KMS-11 (cell line): ENCODE data around the gene PSRC1.

Source experiments
- H2AFZ ChIP-seq: fragments of 200-600 bp; sonication (generic); 2 replicates; pipeline ENCODE4 v1.6.1; 2016; ENCODE audit warnings: antibody characterized with exemption, mixed run types, low read depth
- H3K27ac ChIP-seq: fragments of 200-600 bp; sonication (generic); 2 replicates; pipeline ENCODE4 v1.6.1; 2016; ENCODE audit warnings: mild to moderate bottlenecking, mixed run types
- H3K27me3 ChIP-seq: fragments of 200-600 bp; sonication (generic); 2 replicates; pipeline ENCODE4 v1.6.1; 2017; ENCODE audit warnings: mild to moderate bottlenecking, low read depth, mixed run types, moderate library complexity; ENCODE audit not compliant: insufficient read depth
- H3K36me3 ChIP-seq: fragments of 200-600 bp; sonication (generic); 2 replicates; pipeline ENCODE4 v1.6.1; 2017; ENCODE audit warnings: mild to moderate bottlenecking, mixed run types; ENCODE audit not compliant: insufficient read depth
- H3K4me1 ChIP-seq: fragments of 200-600 bp; sonication (generic); 2 replicates; pipeline ENCODE4 v1.6.1; 2016; ENCODE audit warnings: mild to moderate bottlenecking, low read depth, mixed run types; ENCODE audit not compliant: poor library complexity, severe bottlenecking
- H3K4me2 ChIP-seq: fragments of 200-600 bp; sonication (generic); 2 replicates; pipeline ENCODE4 v1.7.0; 2016; ENCODE audit warnings: mild to moderate bottlenecking, mixed run types
- H3K4me3 ChIP-seq: fragments of 200-600 bp; sonication (generic); IDR thresholded peaks from 2 replicates; pipeline ENCODE4 v1.6.1; 2017; ENCODE audit warnings: low read depth, low read length, mixed read lengths; ENCODE audit not compliant: insufficient read depth
- H3K79me2 ChIP-seq: fragments of 200-600 bp; sonication (generic); 2 replicates; pipeline ENCODE4 v1.6.1; 2016; ENCODE audit warnings: low read depth, mixed run types; ENCODE audit not compliant: insufficient read depth
- H3K9ac ChIP-seq: fragments of 200-600 bp; sonication (generic); 2 replicates; pipeline ENCODE4 v1.6.1; 2016; ENCODE audit warnings: mild to moderate bottlenecking, mixed run types
- H4K20me1 ChIP-seq: fragments of 200-600 bp; sonication (generic); 2 replicates; pipeline ENCODE4 v1.6.1; 2016; ENCODE audit warnings: mild to moderate bottlenecking, mixed run types; ENCODE audit not compliant: insufficient read depth
- TF ChIP-seq, protein P1 (sequence below): fragments of 200-600 bp; sonication (generic); conservative IDR thresholded peaks from 2 replicates; pipeline ENCODE4 v1.6.1; 2017; ENCODE audit warnings: low read depth, mild to moderate bottlenecking, antibody characterized with exemption, low read length, moderate library complexity, mixed read lengths

PSRC1 gene

DNA sequence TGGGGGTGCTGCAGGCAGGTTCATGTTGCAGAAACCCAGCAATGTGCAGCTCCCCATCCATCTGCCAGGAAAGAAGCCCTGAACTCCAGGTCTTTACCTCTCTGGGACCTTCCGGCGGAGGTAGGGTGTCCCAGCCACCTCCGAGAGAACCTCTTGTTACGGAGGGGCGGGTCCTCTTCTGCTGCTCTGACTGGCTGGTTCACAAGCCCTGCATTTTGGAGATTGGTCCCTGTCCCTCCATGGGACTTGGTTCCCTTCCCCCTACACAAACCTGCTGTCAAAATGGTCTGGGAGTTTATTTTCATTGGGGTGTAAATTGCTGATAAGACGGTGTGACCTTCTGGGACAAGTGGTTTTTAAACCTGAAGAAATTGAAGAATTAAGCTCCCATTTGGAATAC is 41.6 kb downstream of the PSRC1 start:
- Histone ChIP-seq H3K4me1 (no peaks in the 10 kb centered on the region), H3K4me3 (no peak overlapping the region), H3K27me3 (no peaks in the 10 kb centered on the region), H3K27ac (no peak overlapping the region), H3K4me2 (no peak overlapping the region), H3K36me3 (peaks cover 10% of the 10 kb centered on the region; the same call in 1 of the 2 replicates), H4K20me1 (no peaks in the 10 kb centered on the region), H2AFZ (no peak overlapping the region), H3K9ac (no peak overlapping the region), H3K79me2 (no peaks in the 10 kb centered on the region)
- TF ChIP-seq, protein P1, sequence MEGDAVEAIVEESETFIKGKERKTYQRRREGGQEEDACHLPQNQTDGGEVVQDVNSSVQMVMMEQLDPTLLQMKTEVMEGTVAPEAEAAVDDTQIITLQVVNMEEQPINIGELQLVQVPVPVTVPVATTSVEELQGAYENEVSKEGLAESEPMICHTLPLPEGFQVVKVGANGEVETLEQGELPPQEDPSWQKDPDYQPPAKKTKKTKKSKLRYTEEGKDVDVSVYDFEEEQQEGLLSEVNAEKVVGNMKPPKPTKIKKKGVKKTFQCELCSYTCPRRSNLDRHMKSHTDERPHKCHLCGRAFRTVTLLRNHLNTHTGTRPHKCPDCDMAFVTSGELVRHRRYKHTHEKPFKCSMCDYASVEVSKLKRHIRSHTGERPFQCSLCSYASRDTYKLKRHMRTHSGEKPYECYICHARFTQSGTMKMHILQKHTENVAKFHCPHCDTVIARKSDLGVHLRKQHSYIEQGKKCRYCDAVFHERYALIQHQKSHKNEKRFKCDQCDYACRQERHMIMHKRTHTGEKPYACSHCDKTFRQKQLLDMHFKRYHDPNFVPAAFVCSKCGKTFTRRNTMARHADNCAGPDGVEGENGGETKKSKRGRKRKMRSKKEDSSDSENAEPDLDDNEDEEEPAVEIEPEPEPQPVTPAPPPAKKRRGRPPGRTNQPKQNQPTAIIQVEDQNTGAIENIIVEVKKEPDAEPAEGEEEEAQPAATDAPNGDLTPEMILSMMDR: no peak

DNA sequence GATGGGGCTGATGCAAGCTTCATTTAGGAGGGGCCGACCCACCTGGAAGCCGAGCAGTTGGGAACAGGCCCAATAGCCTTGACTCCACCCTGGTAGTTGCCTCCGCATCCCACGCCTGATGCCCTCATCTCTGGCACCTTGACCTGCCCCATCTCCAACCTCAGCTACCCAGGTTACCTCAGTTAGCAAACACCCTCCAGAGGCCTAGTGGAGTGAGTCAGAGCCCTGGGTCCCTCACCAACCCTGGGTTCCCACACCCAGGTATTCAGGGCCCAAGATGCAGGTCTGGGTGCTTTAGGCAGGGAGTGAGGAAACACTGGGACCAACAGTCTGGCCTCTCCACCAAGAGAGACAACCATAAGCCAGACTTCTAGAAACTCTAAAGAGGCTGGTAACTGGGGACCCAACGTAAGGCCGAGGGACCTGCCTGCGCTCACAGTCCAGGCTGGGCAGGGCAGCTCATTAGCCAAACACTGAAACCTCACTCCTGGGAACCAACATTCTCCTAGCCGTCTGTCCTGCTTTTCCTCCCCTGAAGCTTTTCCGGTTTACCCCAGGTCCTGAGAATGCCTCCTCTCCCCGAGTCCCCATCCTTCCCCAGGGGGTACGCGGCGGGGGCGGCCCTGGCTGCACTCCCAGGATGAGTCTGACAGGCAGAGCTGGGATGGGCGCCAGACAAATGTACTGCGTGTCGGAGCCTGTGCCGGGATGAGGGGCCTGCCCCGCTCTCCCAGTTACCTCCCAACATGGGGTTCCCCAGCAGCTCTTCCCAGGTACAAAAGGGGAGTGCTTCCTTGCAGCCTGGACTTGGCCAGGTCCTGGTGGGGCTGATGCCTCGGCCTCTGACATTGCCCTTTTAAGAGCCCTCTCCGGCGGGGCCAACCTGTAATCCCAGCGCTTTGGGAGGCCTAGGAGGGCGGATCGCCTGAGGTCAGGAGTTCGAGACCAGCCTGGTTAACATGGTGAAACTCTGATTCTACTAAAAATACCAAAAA is 42.5 kb downstream of the PSRC1 start:
- no peak overlapping the region for H3K4me3 ChIP-seq
- H3K79me2 ChIP-seq: no peaks in the 10 kb centered on the region
- no peak overlapping the region for H2AFZ ChIP-seq
- peaks cover 19% of the 10 kb centered on the region; the same call in 1 of the 2 replicates for H3K36me3 ChIP-seq
- H3K4me1 ChIP-seq: no peaks in the 10 kb centered on the region
- no peak overlapping the region for H3K4me2 ChIP-seq
- H3K9ac ChIP-seq: no peak overlapping the region
- TF ChIP-seq, protein P1: no peak
- no peak overlapping the region for H3K27ac ChIP-seq
- H4K20me1 ChIP-seq: no peaks in the 10 kb centered on the region
- no peaks in the 10 kb centered on the region for H3K27me3 ChIP-seq

DNA sequence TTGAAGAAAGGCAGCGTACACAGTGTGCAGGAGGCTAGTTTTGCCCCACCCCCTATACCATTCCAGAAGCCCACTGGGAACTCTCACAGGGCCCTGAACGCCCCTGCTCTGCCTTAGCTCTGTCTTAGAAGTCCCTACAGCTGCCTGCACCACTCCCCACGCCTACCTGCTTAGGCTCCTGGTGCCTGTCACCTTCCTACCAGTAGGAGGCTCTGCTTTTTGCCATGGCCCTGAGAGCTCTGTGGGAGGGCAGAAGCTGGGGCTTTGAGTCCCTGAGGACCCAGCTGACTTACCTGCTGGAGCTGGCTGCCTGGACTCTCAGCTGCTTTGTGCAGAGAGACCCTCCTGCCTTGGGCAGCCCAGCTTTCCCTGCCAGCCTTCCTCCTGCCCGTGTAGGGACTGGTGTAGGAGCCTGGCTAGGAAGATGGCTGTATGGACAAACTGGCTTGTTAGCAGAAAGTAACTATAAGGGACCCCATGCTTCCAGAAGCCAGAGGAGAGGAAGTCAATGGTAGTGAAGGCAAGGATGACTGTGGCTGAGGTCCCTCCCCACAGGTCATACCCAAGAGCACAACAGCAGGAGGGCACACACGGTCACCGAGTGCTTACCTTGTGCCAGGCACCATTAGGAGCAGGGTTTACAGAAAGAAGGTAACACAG is 43.4 kb downstream of the PSRC1 start:
- TF ChIP-seq, protein P1: peak; percentile 90
- H3K4me2 ChIP-seq: no peak overlapping the region
- H3K36me3 ChIP-seq: peaks cover 24% of the 10 kb centered on the region; the same call in 1 of the 2 replicates
- H3K4me1 ChIP-seq: no peaks in the 10 kb centered on the region
- no peak overlapping the region for H2AFZ ChIP-seq
- no peaks in the 10 kb centered on the region for H3K27me3 ChIP-seq
- H3K4me3 ChIP-seq: no peak overlapping the region
- H3K9ac ChIP-seq: no peak overlapping the region
- no peak overlapping the region for H3K27ac ChIP-seq
- H3K79me2 ChIP-seq: no peaks in the 10 kb centered on the region
- H4K20me1 ChIP-seq: no peaks in the 10 kb centered on the region

DNA sequence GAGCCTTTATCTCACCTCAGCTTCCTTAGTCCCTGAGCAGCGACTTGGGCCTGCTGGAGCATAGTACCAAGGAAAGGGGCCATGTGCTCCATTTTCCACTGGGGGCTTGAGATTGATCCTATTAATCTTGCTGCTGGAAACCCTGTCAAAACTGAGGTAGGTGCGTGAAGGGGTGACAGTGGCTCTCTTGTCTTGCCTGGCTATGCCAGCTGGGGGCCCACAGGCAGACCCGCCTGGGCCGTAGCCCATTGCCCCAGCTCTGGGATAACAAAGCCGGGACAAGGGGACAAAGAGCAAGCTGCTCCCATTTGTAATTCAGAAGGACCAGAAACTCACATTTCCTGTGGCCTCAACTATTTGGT is 43.9 kb downstream of the PSRC1 start:
- TF ChIP-seq, protein P1: no peak
- Histone ChIP-seq H4K20me1 (no peaks in the 10 kb centered on the region), H3K4me3 (no peak overlapping the region), H3K36me3 (peaks cover 24% of the 10 kb centered on the region; the same call in 1 of the 2 replicates), H3K79me2 (no peaks in the 10 kb centered on the region), H2AFZ (no peak overlapping the region), H3K4me1 (no peaks in the 10 kb centered on the region), H3K27ac (no peak overlapping the region), H3K9ac (no peak overlapping the region), H3K4me2 (no peak overlapping the region), H3K27me3 (no peaks in the 10 kb centered on the region)
